ENCODE measurements around the gene HIPK3. TPM values are rescaled to one million over a fixed set of nuclear protein-coding genes. Genes with fewer than 3 reads are reported as not detected.
"Not testable (repeated sequence)": the region's sequence is repeated elsewhere in the genome, so short reads cannot be mapped to it uniquely, and the experiment has no call there.

Gene HIPK3
- total RNA-seq, 5 donors from 2014 or later (not counting 1 experiment from before 2014, with no cell fraction given), result 47.2 to 70.2 (median 65.0) TPM

DNA sequence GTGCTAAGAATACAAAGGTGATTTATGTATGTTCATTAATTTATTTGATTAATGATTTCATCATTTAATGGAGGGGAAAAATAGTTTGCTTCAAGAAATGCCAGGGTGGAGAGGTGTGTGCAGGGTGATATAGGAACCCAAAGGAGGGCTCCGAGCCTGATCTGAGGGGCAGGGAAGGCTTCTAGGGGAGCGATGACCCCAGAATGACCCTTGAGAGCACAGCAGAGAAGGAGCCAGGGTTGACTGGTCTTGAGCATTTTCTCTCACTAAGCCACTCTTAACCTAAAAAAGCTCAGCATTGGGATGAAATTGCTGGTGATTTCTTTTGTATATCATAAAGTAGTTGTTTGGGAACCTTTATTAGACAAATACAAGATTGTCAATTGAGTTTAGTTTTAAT lies 35.1 kb downstream of the HIPK3 start:
- no peak overlapping the region for H3K27ac Mint-ChIP-seq
- no peak overlapping the region for H3K27ac ChIP-seq (ENCODE audit: low read length)
- no peaks in the 10 kb centered on the region for H3K27me3 Mint-ChIP-seq
- peaks cover 43% of the 10 kb centered on the region for H3K36me3 Mint-ChIP-seq
- H3K4me3 ChIP-seq (ENCODE audit: control insufficient read depth in 1 of 2, extremely low read depth in 1 of 2, low read length in 1 of 2), result no peak overlapping the region
- ATAC-seq (replicated peaks in 1 of 4) (no peak), DNase-seq (no peak)
- POLR2A ChIA-PET, result interaction anchor here in 1 of 2 donors (0.6 kb wide), 1 partner anchor 141 kb away, joined by 4 read pairs; no protein-coding TSS in a partner anchor
- no peaks in the 10 kb centered on the region for H3K9me3 Mint-ChIP-seq
- no peaks in the 10 kb centered on the region for H3K9me3 ChIP-seq
- no peak overlapping the region for H3K4me3 Mint-ChIP-seq
- H3K36me3 ChIP-seq (ENCODE audit: control insufficient read depth in 2 of 2, extremely low read depth in 1 of 2, insufficient read depth in 1 of 2, low read length in 1 of 2), result peaks cover 0 to 9% of the 10 kb centered on the region in 2 donors
- peaks cover 42 to 59% (median 53%) of the 10 kb centered on the region in 3 donors for H3K4me1 Mint-ChIP-seq
- CTCF ChIA-PET, result interaction anchor here (0.6 to 0.8 kb wide), 2 partner anchors 434 to 513 kb away, joined by 3 read pairs; no protein-coding TSS in a partner anchor
- WGBS (ENCODE audit: insufficient coverage), result no CpG with 5 or more reads among the region's 2 CpGs
- H3K27me3 ChIP-seq (replicated peaks in 1 of 2; ENCODE audit: control insufficient read depth in 2 of 2, extremely low read depth in 1 of 2, insufficient read depth in 2 of 2, low read length in 1 of 2), result no peaks in the 10 kb centered on the region
- H3K4me1 ChIP-seq (ENCODE audit: control insufficient read depth in 1 of 2, extremely low read depth in 1 of 2, insufficient read depth in 2 of 2, low read length in 2 of 2), result peaks cover 0 to 3% of the 10 kb centered on the region in 2 experiments

- POLR2A ChIA-PET, result no interaction called here
- Mint-ChIP-seq H3K4me3 (no peak overlapping the region), H3K36me3 (peaks cover 43% of the 10 kb centered on the region), H3K27ac (no peak overlapping the region), H3K9me3 (no peaks in the 10 kb centered on the region), H3K4me1 (peaks cover 45 to 54% (median 49%) of the 10 kb centered on the region in 3 donors), H3K27me3 (no peaks in the 10 kb centered on the region)
- Histone ChIP-seq H3K36me3 (ENCODE audit: control insufficient read depth in 2 of 2, extremely low read depth in 1 of 2, insufficient read depth in 1 of 2, low read length in 1 of 2) (peaks cover 0 to 3% of the 10 kb centered on the region in 2 donors), H3K9me3 (no peaks in the 10 kb centered on the region), H3K27ac (ENCODE audit: low read length) (no peak overlapping the region), H3K27me3 (replicated peaks in 1 of 2; ENCODE audit: control insufficient read depth in 2 of 2, extremely low read depth in 1 of 2, insufficient read depth in 2 of 2, low read length in 1 of 2) (no peaks in the 10 kb centered on the region), H3K4me1 (ENCODE audit: control insufficient read depth in 1 of 2, extremely low read depth in 1 of 2, insufficient read depth in 2 of 2, low read length in 2 of 2) (peaks cover 0 to 3% of the 10 kb centered on the region in 2 experiments), H3K4me3 (ENCODE audit: control insufficient read depth in 1 of 2, extremely low read depth in 1 of 2, low read length in 1 of 2) (no peak overlapping the region)
- WGBS (ENCODE audit: insufficient coverage), result no CpG with 5 or more reads among the region's 4 CpGs
- no peak for DNase-seq
- no peak for ATAC-seq (replicated peaks in 1 of 4)
- CTCF ChIA-PET, result interaction anchor here in 1 of 2 donors (0.7 kb wide), 1 partner anchor 82 kb away, joined by 3 read pairs; the partner anchor contains the start of gene KIAA1549L
Measured at GRCh38 chr11:33294224-33294623, 37.0 kb downstream of the HIPK3 start.

DNA sequence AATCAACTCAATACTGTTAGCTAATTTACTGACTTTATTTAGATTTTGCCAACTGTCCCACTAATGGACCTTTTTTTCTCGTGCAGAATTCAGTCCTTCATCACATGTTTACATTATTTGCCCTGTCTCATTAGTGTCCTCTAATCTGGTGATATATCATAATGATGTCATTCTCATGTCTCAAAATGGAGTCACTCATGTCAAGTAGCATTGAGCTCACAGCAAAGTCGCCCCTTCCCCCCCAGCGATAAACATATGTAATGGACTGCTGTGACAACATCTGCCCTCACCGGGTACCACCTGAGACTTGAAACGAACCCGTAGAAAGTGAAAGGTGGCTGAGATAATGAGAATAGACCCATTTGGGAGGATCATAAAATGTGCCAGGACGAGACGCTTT lies 37.6 kb downstream of the HIPK3 start:
- no peaks in the 10 kb centered on the region for H3K27me3 Mint-ChIP-seq
- H3K4me3 ChIP-seq (ENCODE audit: control insufficient read depth in 1 of 2, extremely low read depth in 1 of 2, low read length in 1 of 2), result no peak overlapping the region
- H3K27ac ChIP-seq (ENCODE audit: low read length), result no peak overlapping the region
- no peaks in the 10 kb centered on the region for H3K27me3 ChIP-seq (replicated peaks in 1 of 2; ENCODE audit: control insufficient read depth in 2 of 2, extremely low read depth in 1 of 2, insufficient read depth in 2 of 2, low read length in 1 of 2)
- DNase-seq (no peak), ATAC-seq (replicated peaks in 1 of 4) (no peak)
- H3K36me3 Mint-ChIP-seq, result peaks cover 45% of the 10 kb centered on the region
- peaks cover 0 to 3% of the 10 kb centered on the region in 2 donors for H3K36me3 ChIP-seq (ENCODE audit: control insufficient read depth in 2 of 2, extremely low read depth in 1 of 2, insufficient read depth in 1 of 2, low read length in 1 of 2)
- CTCF ChIA-PET, result interaction anchor here in 1 of 2 donors (0.7 kb wide), 1 partner anchor 81 kb away, joined by 3 read pairs; the partner anchor contains the start of gene KIAA1549L
- no peaks in the 10 kb centered on the region for H3K9me3 ChIP-seq
- WGBS (ENCODE audit: insufficient coverage), result 97% methylated on average over 5 of the region's 8 CpGs
- POLR2A ChIA-PET, result interaction anchor here in 1 of 2 donors (0.6 kb wide), 1 partner anchor 20 kb away, joined by 5 read pairs; no protein-coding TSS in a partner anchor
- H3K4me1 ChIP-seq (ENCODE audit: control insufficient read depth in 1 of 2, extremely low read depth in 1 of 2, insufficient read depth in 2 of 2, low read length in 2 of 2), result peaks cover 0 to 6% of the 10 kb centered on the region in 2 experiments
- no peak overlapping the region for H3K4me3 Mint-ChIP-seq
- no peak overlapping the region for H3K27ac Mint-ChIP-seq
- H3K9me3 Mint-ChIP-seq, result no peaks in the 10 kb centered on the region
- H3K4me1 Mint-ChIP-seq, result peaks cover 46 to 55% (median 50%) of the 10 kb centered on the region in 3 donors

GRCh38 chr11:33296695-33297094 lies 39.5 kb downstream of the HIPK3 start:
- Histone ChIP-seq H3K9me3 (no peaks in the 10 kb centered on the region), H3K4me1 (ENCODE audit: control insufficient read depth in 1 of 2, extremely low read depth in 1 of 2, insufficient read depth in 2 of 2, low read length in 2 of 2) (peaks cover 0 to 6% of the 10 kb centered on the region in 2 experiments), H3K27ac (ENCODE audit: low read length) (no peak overlapping the region), H3K36me3 (ENCODE audit: control insufficient read depth in 2 of 2, extremely low read depth in 1 of 2, insufficient read depth in 1 of 2, low read length in 1 of 2) (peaks cover 0 to 7% of the 10 kb centered on the region in 2 donors), H3K4me3 (ENCODE audit: control insufficient read depth in 1 of 2, extremely low read depth in 1 of 2, low read length in 1 of 2) (no peak overlapping the region), H3K27me3 (replicated peaks in 1 of 2; ENCODE audit: control insufficient read depth in 2 of 2, extremely low read depth in 1 of 2, insufficient read depth in 2 of 2, low read length in 1 of 2) (no peaks in the 10 kb centered on the region)
- H3K4me1 Mint-ChIP-seq, result peaks cover 52 to 57% (median 57%) of the 10 kb centered on the region in 3 donors
- H3K36me3 Mint-ChIP-seq, result peaks cover 53% of the 10 kb centered on the region
- ChIA-PET CTCF (interaction anchor here in 1 of 2 donors (0.7 to 1.2 kb wide), 4 partner anchors 7 to 944 kb away, joined by 3 to 8 read pairs (median 4); no protein-coding TSS in a partner anchor), POLR2A (no interaction called here)
- H3K27ac Mint-ChIP-seq, result no peak overlapping the region
- no peak for ATAC-seq (replicated peaks in 1 of 4)
- WGBS (ENCODE audit: insufficient coverage), result 65% methylated on average over 3 of the region's 5 CpGs
- H3K27me3 Mint-ChIP-seq, result no peaks in the 10 kb centered on the region
- DNase-seq, result no peak
- no peaks in the 10 kb centered on the region for H3K9me3 Mint-ChIP-seq
- H3K4me3 Mint-ChIP-seq, result no peak overlapping the region

DNA sequence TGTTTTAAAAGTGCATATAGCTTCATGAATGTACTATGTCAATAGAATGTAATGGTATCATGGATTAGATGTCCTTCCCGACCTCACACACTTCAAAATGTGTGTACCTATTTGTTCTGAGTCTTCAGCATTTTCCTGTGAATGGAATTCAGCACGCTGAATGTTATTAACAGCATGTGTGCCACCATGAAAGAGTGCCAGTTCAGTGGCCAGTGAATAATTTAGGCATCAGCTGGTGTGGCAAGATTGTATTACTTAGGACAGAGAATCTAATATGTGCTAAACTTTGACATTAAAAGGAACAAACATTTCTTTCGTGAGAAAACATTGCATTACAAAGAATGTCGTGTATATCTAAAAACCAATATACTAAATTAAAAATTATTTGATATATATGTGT lies 46.4 kb downstream of the HIPK3 start:
- WGBS (ENCODE audit: insufficient coverage), result 100% methylated on average over 1 of the region's 4 CpGs
- POLR2A ChIA-PET, result no interaction called here

DNA sequence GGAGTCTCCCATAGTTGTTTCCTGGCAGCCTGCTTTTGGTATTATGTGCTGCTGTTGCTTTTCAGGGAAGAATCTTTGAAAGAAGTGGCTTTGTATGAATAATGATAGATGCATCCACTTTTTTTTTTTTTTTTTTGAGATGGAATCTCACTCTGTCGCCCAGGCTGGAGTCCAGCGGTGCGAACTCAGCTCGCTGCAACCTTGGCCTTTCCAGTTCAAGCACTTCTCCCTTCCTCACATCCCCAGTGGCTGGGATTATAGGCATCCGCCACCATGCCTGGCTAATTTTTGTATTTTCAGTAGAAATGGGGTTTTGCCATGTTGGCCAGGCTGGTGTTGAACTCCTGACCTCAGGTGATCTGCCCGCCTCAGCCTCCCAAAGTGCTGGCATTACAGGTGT lies 49.6 kb downstream of the HIPK3 start:
- H3K36me3 ChIP-seq (ENCODE audit: control insufficient read depth in 2 of 2, extremely low read depth in 1 of 2, insufficient read depth in 1 of 2, low read length in 1 of 2); CTCF ChIA-PET; H3K4me3 ChIP-seq (ENCODE audit: control insufficient read depth in 1 of 2, extremely low read depth in 1 of 2, low read length in 1 of 2); DNase-seq; ATAC-seq (replicated peaks in 1 of 4); H3K27me3 Mint-ChIP-seq; H3K27ac ChIP-seq (ENCODE audit: low read length); H3K9me3 ChIP-seq; H3K27ac Mint-ChIP-seq; H3K27me3 ChIP-seq (replicated peaks in 1 of 2; ENCODE audit: control insufficient read depth in 2 of 2, extremely low read depth in 1 of 2, insufficient read depth in 2 of 2, low read length in 1 of 2); H3K9me3 Mint-ChIP-seq; H3K4me3 Mint-ChIP-seq; H3K4me1 ChIP-seq (ENCODE audit: control insufficient read depth in 1 of 2, extremely low read depth in 1 of 2, insufficient read depth in 2 of 2, low read length in 2 of 2): not testable (repeated sequence)
- WGBS (ENCODE audit: insufficient coverage), result no CpG with 5 or more reads among the region's 6 CpGs
- H3K36me3 Mint-ChIP-seq, result peaks cover 11% of the 10 kb centered on the region
- POLR2A ChIA-PET, result interaction anchor here in 1 of 2 donors (0.6 kb wide), 1 partner anchor 140 kb away, joined by 4 read pairs; no protein-coding TSS in a partner anchor
- peaks cover 58 to 62% (median 61%) of the 10 kb centered on the region in 3 donors for H3K4me1 Mint-ChIP-seq

More for the DNA sequence above, 46.4 kb downstream of the HIPK3 start:
- Histone ChIP-seq H3K27ac (ENCODE audit: low read length) (no peak overlapping the region), H3K36me3 (ENCODE audit: control insufficient read depth in 2 of 2, extremely low read depth in 1 of 2, insufficient read depth in 1 of 2, low read length in 1 of 2) (peaks cover 0 to 9% of the 10 kb centered on the region in 2 donors), H3K9me3 (no peaks in the 10 kb centered on the region), H3K4me3 (ENCODE audit: control insufficient read depth in 1 of 2, extremely low read depth in 1 of 2, low read length in 1 of 2) (no peak overlapping the region), H3K4me1 (ENCODE audit: control insufficient read depth in 1 of 2, extremely low read depth in 1 of 2, insufficient read depth in 2 of 2, low read length in 2 of 2) (peaks cover 0 to 3% of the 10 kb centered on the region in 2 experiments), H3K27me3 (replicated peaks in 1 of 2; ENCODE audit: control insufficient read depth in 2 of 2, extremely low read depth in 1 of 2, insufficient read depth in 2 of 2, low read length in 1 of 2) (no peaks in the 10 kb centered on the region)
- no peaks in the 10 kb centered on the region for H3K9me3 Mint-ChIP-seq
- H3K4me1 Mint-ChIP-seq, result peaks cover 51 to 55% (median 52%) of the 10 kb centered on the region in 3 donors
- no peak for ATAC-seq (replicated peaks in 1 of 4)
- no peak overlapping the region for H3K27ac Mint-ChIP-seq
- H3K36me3 Mint-ChIP-seq, result peaks cover 24% of the 10 kb centered on the region
- H3K27me3 Mint-ChIP-seq, result no peaks in the 10 kb centered on the region
- DNase-seq, result no peak
- H3K4me3 Mint-ChIP-seq, result no peak overlapping the region
- CTCF ChIA-PET, result interaction anchor here in 1 of 2 donors (0.5 to 0.6 kb wide), 2 partner anchors 267 to 1005 kb away, joined by 3 to 4 read pairs; no protein-coding TSS in a partner anchor

All from T-cell (primary cell).